IMR-90 (cell line): ENCODE results near the gene CIDEC. TPM values are rescaled to one million over a fixed set of nuclear protein-coding genes. Genes with fewer than 3 reads are reported as not detected.

Experiments used
- ATAC-seq: fragments of 200-7000 bp; cut with Tn5 transposase; 2 replicates; pipeline ENCODE4 v1.9.1; 2020; ENCODE audit warnings: low read depth, mild to moderate bottlenecking, moderate library complexity
- BruUV-seq: library from RNA; stranded (reverse); fragments of 400-500 nt; replicated peaks from 2 replicates; lab custom pipeline; 2021; lab: Mats Ljungman, UMichigan
- CTCF ChIA-PET: fragments of 300-600 bp; formaldehyde crosslinking; extraction: SDS; loops from one replicate; lab custom pipeline; 2021; ENCODE audit warnings: antibody characterized with exemption; lab: Yijun Ruan, JAX
- POLR2A ChIA-PET: fragments of 300-600 bp; sonication (Branson Sonifier 250); formaldehyde crosslinking; loops from one replicate; lab custom pipeline; 2022; ENCODE audit warnings: antibody characterized with exemption; ENCODE audit not compliant: unreplicated experiment; lab: Charles Lee
- DNase-seq: peaks from one replicate; pipeline ENCODE4 v3.0.0; 2013
- H2AFZ ChIP-seq: replicated peaks from 2 replicates; pipeline ENCODE3; 2013; ENCODE audit warnings: low read length, mild to moderate bottlenecking; ENCODE audit not compliant: poor library complexity
- H2AK5ac ChIP-seq: 2 replicates; pipeline ENCODE4 v1.6.1; 2013; ENCODE audit warnings: low read depth, low read length, inconsistent platforms
- H2AK9ac ChIP-seq: replicated peaks from 2 replicates; pipeline ENCODE3; 2013; ENCODE audit warnings: mild to moderate bottlenecking, low read depth, low read length, moderate library complexity; ENCODE audit not compliant: poor library complexity
- H2BK120ac ChIP-seq: 2 replicates; pipeline ENCODE4 v1.6.1; 2013; ENCODE audit warnings: low read depth, low read length, inconsistent platforms
- H2BK15ac ChIP-seq: 3 replicates; pipeline ENCODE4 v1.6.1; 2013; ENCODE audit warnings: low read depth, low read length, inconsistent platforms
- H2BK20ac ChIP-seq: 2 replicates; pipeline ENCODE4 v1.6.1; 2013; ENCODE audit warnings: low read depth, mild to moderate bottlenecking, inconsistent platforms, low read length, moderate library complexity
- H2BK5ac ChIP-seq: 2 replicates; pipeline ENCODE4 v1.6.1; 2013; ENCODE audit warnings: mild to moderate bottlenecking, low read depth, low read length, inconsistent platforms; ENCODE audit not compliant: poor library complexity, severe bottlenecking
- H3K14ac ChIP-seq: replicated peaks from 2 replicates; pipeline ENCODE4 v1.6.1; 2013; ENCODE audit warnings: low read depth, low read length, inconsistent platforms
- H3K18ac ChIP-seq: 2 replicates; pipeline ENCODE4 v1.6.1; 2013; ENCODE audit warnings: low read depth, low read length, control low read depth
- H3K23ac ChIP-seq: 2 replicates; pipeline ENCODE4 v1.6.1; 2013; ENCODE audit warnings: low read depth, low read length, inconsistent platforms
- H3K27ac ChIP-seq: 2 replicates; pipeline ENCODE4 v1.5.1; 2013; ENCODE audit warnings: mild to moderate bottlenecking, control low read depth, low read length; ENCODE audit not compliant: insufficient read depth
- H3K27me3 ChIP-seq: 2 replicates; pipeline ENCODE4 v1.6.1; 2013; ENCODE audit warnings: low read length; ENCODE audit not compliant: control insufficient read depth, insufficient read depth
- H3K36me3 ChIP-seq: 2 replicates; pipeline ENCODE4 v1.6.1; 2013; ENCODE audit warnings: low read length, mixed read lengths; ENCODE audit not compliant: control insufficient read depth, insufficient read depth
- H3K4ac ChIP-seq: 2 replicates; pipeline ENCODE4 v1.6.1; 2013; ENCODE audit warnings: low read depth, low read length, inconsistent platforms
- H3K4me1 ChIP-seq: 2 replicates; pipeline ENCODE4 v1.6.1; 2013; ENCODE audit warnings: low read length, mixed read lengths; ENCODE audit not compliant: control insufficient read depth, insufficient read depth
- H3K4me2 ChIP-seq: 2 replicates; pipeline ENCODE4 v1.6.1; 2013; ENCODE audit warnings: low read depth, mild to moderate bottlenecking, control low read depth, low read length, moderate library complexity
- H3K4me3 ChIP-seq: 2 replicates; pipeline ENCODE4 v1.5.1; 2013; ENCODE audit warnings: low read depth, mild to moderate bottlenecking, control low read depth, low read length, moderate library complexity; ENCODE audit not compliant: insufficient read depth
- H3K56ac ChIP-seq: 2 replicates; pipeline ENCODE4 v1.6.1; 2013; ENCODE audit warnings: low read length, inconsistent platforms; ENCODE audit not compliant: insufficient read depth; ENCODE audit errors: extremely low read depth
- H3K79me1 ChIP-seq, 2 experiments: 2 replicates each; pipeline ENCODE4 v1.6.1; 2013; ENCODE audit warnings: low read length in 2 of 2, inconsistent platforms in 1 of 2, low read depth in 1 of 2
- H3K9ac ChIP-seq: 2 replicates; pipeline ENCODE4 v1.6.1; 2013; ENCODE audit warnings: low read depth, low read length, control low read depth
- H3K9me1 ChIP-seq: 2 replicates; pipeline ENCODE4 v1.6.1; 2013; ENCODE audit warnings: low read length, inconsistent platforms; ENCODE audit not compliant: insufficient read depth
- H3K9me3 ChIP-seq: 2 replicates; pipeline ENCODE4 v1.6.1; 2013; ENCODE audit warnings: low read length; ENCODE audit not compliant: control insufficient read depth, insufficient read depth
- H4K20me1 ChIP-seq: 2 replicates; pipeline ENCODE4 v1.6.1; 2013; ENCODE audit warnings: low read length, inconsistent platforms; ENCODE audit not compliant: insufficient read depth
- H4K5ac ChIP-seq: 2 replicates; pipeline ENCODE4 v1.6.1; 2013; ENCODE audit warnings: mild to moderate bottlenecking, low read depth, low read length, control low read depth
- H4K8ac ChIP-seq, 2 experiments: 2 replicates each; pipeline ENCODE4 v1.6.1; 2013; ENCODE audit warnings: low read depth in 2 of 2, low read length in 2 of 2, control low read depth in 1 of 2, inconsistent platforms in 1 of 2
- H4K91ac ChIP-seq: 2 replicates; pipeline ENCODE4 v1.6.1; 2013; ENCODE audit warnings: low read depth, low read length, inconsistent platforms; ENCODE audit not compliant: insufficient read depth
- BHLHE40 ChIP-seq: fragments of 150-350 bp; IDR thresholded peaks from 2 replicates; pipeline ENCODE4 v1.6.1; 2016; ENCODE audit warnings: mild to moderate bottlenecking, low read depth, low read length
- CEBPB ChIP-seq: IDR thresholded peaks from 2 replicates; pipeline ENCODE4 v1.6.1; 2012; ENCODE audit warnings: low read depth, low read length, improper control_type of control experiment
- CHD1 ChIP-seq: IDR thresholded peaks from 2 replicates; pipeline ENCODE4 v1.6.1; 2012; ENCODE audit warnings: low read depth, low read length, improper control_type of control experiment
- CTCF ChIP-seq: conservative IDR thresholded peaks from 2 replicates; pipeline ENCODE4 v1.5.1; 2012; ENCODE audit warnings: mild to moderate bottlenecking, low read depth, low read length, improper control_type of control experiment
- ELK1 ChIP-seq: fragments of 150-350 bp; IDR thresholded peaks from 2 replicates; pipeline ENCODE4 v1.6.1; 2016; ENCODE audit warnings: low read depth, mild to moderate bottlenecking, low read length, moderate library complexity, borderline replicate concordance
- FOS ChIP-seq: fragments of 150-350 bp; IDR thresholded peaks from 2 replicates; pipeline ENCODE4 v1.6.1; 2016; ENCODE audit warnings: low read depth, low read length
- MAFK ChIP-seq: IDR thresholded peaks from 2 replicates; pipeline ENCODE4 v1.6.1; 2012; ENCODE audit warnings: low read depth, low read length, improper control_type of control experiment
- MAZ ChIP-seq: IDR thresholded peaks from 2 replicates; pipeline ENCODE4 v1.6.1; 2012; ENCODE audit warnings: low read depth, mild to moderate bottlenecking, low read length, improper control_type of control experiment, moderate library complexity, borderline replicate concordance
- MXI1 ChIP-seq: IDR thresholded peaks from 2 replicates; pipeline ENCODE4 v1.6.1; 2012; ENCODE audit warnings: low read depth, mild to moderate bottlenecking, low read length, moderate library complexity, borderline replicate concordance
- NFE2L2 ChIP-seq: fragments of 150-350 bp; IDR thresholded peaks from 2 replicates; pipeline ENCODE4 v1.6.1; 2016; ENCODE audit warnings: low read depth, mild to moderate bottlenecking, low read length
- RAD21 ChIP-seq: IDR thresholded peaks from 2 replicates; pipeline ENCODE4 v1.6.1; 2012; ENCODE audit warnings: low read length, improper control_type of control experiment
- RCOR1 ChIP-seq: IDR thresholded peaks from 2 replicates; pipeline ENCODE4 v1.6.1; 2012; ENCODE audit warnings: mild to moderate bottlenecking, low read length, improper control_type of control experiment; ENCODE audit not compliant: insufficient replicate concordance
- RFX5 ChIP-seq: IDR thresholded peaks from 2 replicates; pipeline ENCODE4 v1.8.0; 2012; ENCODE audit warnings: low read depth, mild to moderate bottlenecking, low read length, moderate library complexity
- SMC3 ChIP-seq: fragments of 150-350 bp; IDR thresholded peaks from 2 replicates; pipeline ENCODE4 v1.6.1; 2016; ENCODE audit warnings: low read depth, mild to moderate bottlenecking, antibody characterized with exemption, low read length, moderate library complexity
- USF2 ChIP-seq: fragments of 150-350 bp; IDR thresholded peaks from 2 replicates; pipeline ENCODE4 v1.6.1; 2017; ENCODE audit warnings: mild to moderate bottlenecking, antibody characterized with exemption, low read length, low read depth
- WGBS, 2 experiments: methylation state at CpG; one replicate each; pipeline versions ENCODE4 v1.1.5 to v1.1.7; 2013; ENCODE audit warnings: missing lambda C conversion rate in 2 of 2; ENCODE audit not compliant: insufficient read length in 1 of 2; ENCODE audit errors: extremely low coverage in 2 of 2; 5-methylcytosine and 5-hydroxymethylcytosine counted together
- dilution Hi-C: fragments of 300-500 bp; cut with HindIII; formaldehyde crosslinking; loops from one replicate; pipeline ENCODE4 v1.14.3; 2018; ENCODE audit warnings: low sequenced_read_pairs; ENCODE audit not compliant: unreplicated experiment
- in situ Hi-C: fragments of 300-500 bp; cut with MboI; formaldehyde crosslinking; loops from 3 replicates; pipeline ENCODE4 v1.14.3; 2019; ENCODE audit warnings: low sequenced_read_pairs, inconsistent platforms, mixed read lengths
- intact Hi-C: fragments of 100-400 bp; cut with micrococcal nuclease; formaldehyde crosslinking; loops from 2 replicates; pipeline ENCODE4 v1.10.0; 2022
- polyA plus RNA-seq, 3 experiments: library from polyadenylated mRNA; depleted of rRNA; stranded (reverse); fragments of >200 nt; gene quantifications; 2 replicates each; pipeline ENCODE4 v1.2.3, GENCODE V29; 2012; ENCODE audit warnings: low replicate concordance in 1 of 3
- total RNA-seq: library from RNA; depleted of rRNA; stranded (reverse); fragments of >200 nt; gene quantifications from 2 replicates; pipeline ENCODE4 v1.2.3, GENCODE V29; 2012

The CIDEC gene
- total and polyA plus RNA-seq, 2 of the 4 experiments (the other 2 are of a cell fraction), result 0.09 TPM; not detected in 1

- no peaks in the 10 kb centered on the region for H3K79me1 ChIP-seq
- H3K4me1 ChIP-seq, result peaks cover 9% of the 10 kb centered on the region
- no peaks in the 10 kb centered on the region; the same call in 1 of the 2 replicates for H3K27me3 ChIP-seq
- no peaks in the 10 kb centered on the region for H3K36me3 ChIP-seq
- 0 out of 2 replicates have a peak, but pooled peaks cover 3% of the 10 kb centered on the region for H3K9me1 ChIP-seq
- H3K27ac ChIP-seq, result no peak overlapping the region
- BruUV-seq, result no TSS peak
- H2AK9ac ChIP-seq, result no peak overlapping the region
- H3K56ac ChIP-seq, result no peak overlapping the region
- no peak overlapping the region for H2BK120ac ChIP-seq
- intact Hi-C loops (no loop called here), in situ Hi-C loops (no loop called here), dilution Hi-C loops (no loop called here)
- ChIA-PET CTCF (no interaction called here), POLR2A (no interaction called here)
- TF ChIP-seq USF2 (no peak), BHLHE40 (no peak), CTCF (no peak), RAD21 (no peak), RFX5 (no peak), RCOR1 (no peak), NFE2L2 (no peak), FOS (no peak), MAZ (no peak), CEBPB (no peak), CHD1 (no peak), MAFK (no peak), SMC3 (no peak), MXI1 (no peak), ELK1 (no peak)
- ATAC-seq (no peak), DNase-seq (no peak)
- no peak overlapping the region for H3K4ac ChIP-seq
- WGBS, 2 experiments, result 93% methylated on average over 3 of the region's 5 CpGs; no CpG with 5 or more reads in 1 of the 2 experiments
- no peak overlapping the region for H3K18ac ChIP-seq
- H2BK15ac ChIP-seq, result no peak overlapping the region
- H4K20me1 ChIP-seq, result no peaks in the 10 kb centered on the region
- no peak overlapping the region for H4K5ac ChIP-seq
- no peak overlapping the region for H4K91ac ChIP-seq
- no peaks in the 10 kb centered on the region for H3K9me3 ChIP-seq
- no peak overlapping the region for H3K4me2 ChIP-seq
- H3K14ac ChIP-seq, result no peak overlapping the region
- no peak overlapping the region for H2BK20ac ChIP-seq
- H2AFZ ChIP-seq, result no peak overlapping the region
- H4K8ac ChIP-seq, result no peak overlapping the region
- H2AK5ac ChIP-seq, result no peak overlapping the region
- H2BK5ac ChIP-seq, result no peak overlapping the region
- no peak overlapping the region for H3K9ac ChIP-seq
- H3K4me3 ChIP-seq, result no peak overlapping the region
- no peak overlapping the region for H3K23ac ChIP-seq
These were observed 18.4 kb downstream of the CIDEC start for GRCh38 chr3:9861626-9862130.
